ENCODE measurements around the gene MEGF6.

MEGF6 gene

GRCh38 chr1:3465935-3466321 is 145.4 kb downstream of the MEGF6 start:
- DNase-seq, result no peak

DNA sequence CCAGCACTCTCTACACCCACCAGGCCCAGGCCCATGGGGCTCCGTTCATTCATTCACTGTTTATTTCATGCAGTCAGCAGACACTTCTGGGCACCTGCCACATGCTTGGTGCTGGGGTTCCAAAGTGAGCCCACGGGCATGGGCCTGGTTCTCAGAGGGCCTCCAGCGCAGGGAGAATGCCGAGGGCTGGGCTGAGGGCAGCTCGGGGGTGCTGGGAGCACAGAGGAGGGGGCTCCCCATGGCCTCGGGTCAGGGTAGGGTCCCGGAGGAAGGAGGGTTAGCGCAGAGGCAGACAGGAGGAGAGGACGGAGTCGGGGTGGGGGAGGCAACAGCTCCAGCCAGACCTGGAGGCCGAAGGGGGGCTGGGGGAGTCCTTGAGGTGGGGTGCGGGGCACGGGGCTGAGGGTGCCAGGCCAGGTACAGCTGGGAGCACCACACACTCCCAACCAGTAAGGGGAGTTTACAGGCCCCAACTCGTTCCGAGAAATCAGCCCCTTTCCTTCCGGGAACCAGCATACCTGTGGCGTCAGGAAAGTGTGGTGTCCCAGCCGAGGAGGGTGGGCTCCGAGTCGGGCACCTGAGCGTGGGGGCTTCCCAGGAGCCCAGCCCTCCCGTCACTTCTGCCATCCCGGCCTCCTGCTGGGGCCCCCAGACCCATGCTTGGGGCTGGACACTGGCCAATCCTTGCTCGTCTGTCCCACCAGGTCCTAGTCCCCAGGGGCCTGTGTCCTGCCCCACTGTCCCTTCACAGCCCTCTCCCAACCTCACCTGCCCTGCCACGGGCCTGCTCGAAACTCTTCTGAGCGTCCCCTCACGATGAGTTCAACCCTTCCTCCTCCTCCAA is 146.0 kb downstream of the MEGF6 start:
- no peak for DNase-seq

DNA sequence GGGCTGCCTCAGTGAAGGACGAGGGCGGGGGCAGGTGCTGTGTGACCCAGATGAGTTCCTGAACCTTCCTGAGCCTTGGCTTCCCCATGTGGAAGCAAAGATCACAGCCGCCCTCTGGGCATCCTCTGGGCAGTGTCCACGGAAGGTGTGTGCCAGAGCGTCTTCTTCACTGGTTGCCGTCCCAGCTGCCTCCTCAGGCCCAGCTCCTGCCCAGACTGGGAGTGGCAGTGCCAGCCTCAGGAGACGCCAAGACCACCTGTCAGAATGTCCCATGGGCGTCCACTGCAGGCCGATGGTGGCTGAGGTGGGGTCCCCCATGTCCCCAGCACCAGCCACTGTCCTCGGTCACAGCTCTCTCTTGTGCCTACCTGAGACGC is 146.7 kb downstream of the MEGF6 start:
- no peak for DNase-seq

GRCh38 chr1:3463891-3464648 is 147.2 kb downstream of the MEGF6 start:
- no peak for DNase-seq

DNA sequence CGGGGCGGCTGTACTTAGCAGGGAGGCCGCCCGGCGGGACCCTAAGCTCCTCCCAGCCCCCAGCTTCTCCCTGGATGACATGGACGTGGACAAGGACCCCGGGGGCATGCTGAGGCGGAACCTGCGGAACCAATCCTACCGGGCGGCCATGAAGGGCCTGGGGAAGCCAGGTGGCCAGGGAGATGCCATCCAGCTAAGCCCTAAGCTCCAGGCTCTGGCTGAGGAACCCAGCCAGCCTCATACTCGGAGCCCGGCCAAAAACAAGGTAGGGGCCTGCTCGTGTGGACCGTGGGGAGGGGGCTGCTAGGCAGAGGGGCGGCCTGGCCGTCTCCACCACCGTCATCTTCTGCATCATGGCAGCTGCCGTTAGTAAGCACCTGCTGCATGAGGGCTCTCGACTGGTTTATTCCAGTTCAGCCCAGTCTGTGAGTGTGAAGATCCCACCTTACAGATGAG is 147.9 kb downstream of the MEGF6 start:
- DNase-seq, result no peak

DNA sequence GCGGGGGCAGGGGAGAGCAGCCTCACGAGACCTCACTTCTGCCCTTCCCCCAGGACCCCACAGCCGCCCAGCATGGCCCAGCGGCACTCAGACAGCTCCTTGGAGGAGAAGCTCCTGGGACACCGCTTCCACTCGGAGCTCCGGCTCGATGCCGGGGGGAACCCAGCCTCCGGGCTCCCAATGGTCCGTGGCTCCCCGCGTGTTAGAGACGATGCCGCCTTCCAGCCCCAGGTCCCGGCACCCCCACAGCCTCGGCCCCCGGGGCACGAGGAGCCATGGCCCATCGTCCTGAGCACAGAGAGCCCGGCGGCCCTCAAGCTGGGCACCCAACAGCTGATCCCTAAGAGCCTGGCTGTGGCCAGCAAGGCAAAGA is 148.3 kb downstream of the MEGF6 start:
- DNase-seq, result no peak

- DNase-seq, result no peak
These were observed 148.8 kb downstream of the MEGF6 start for GRCh38 chr1:3462356-3463012.

GRCh38 chr1:3461934-3462275 is 149.4 kb downstream of the MEGF6 start:
- no peak for DNase-seq

GRCh38 chr1:3461238-3461933 is 149.9 kb downstream of the MEGF6 start:
- DNase-seq, result no peak

DNA sequence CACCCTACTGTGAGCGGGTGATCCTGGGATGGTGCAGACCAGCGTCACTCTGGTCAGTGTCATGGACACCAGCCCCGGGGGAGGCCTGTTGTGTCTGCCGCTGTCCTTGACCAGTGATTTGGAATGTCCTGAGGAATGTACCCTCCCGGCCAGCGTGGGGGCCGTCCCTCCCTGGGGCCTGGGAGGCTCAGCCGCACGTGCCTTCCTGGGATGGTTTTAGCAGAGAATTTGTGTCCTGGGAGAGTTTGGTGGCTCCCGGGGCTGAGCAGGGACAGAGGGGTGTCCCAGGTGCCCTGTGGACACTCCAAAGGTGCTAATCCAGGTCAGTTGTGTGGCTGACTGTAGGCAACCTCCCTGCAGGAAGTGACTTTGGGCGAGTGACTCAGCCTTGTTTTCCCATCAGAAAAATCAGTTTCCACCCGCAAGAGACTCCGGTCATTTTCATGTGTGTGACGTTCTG is 150.6 kb downstream of the MEGF6 start:
- DNase-seq, result no peak

DNA sequence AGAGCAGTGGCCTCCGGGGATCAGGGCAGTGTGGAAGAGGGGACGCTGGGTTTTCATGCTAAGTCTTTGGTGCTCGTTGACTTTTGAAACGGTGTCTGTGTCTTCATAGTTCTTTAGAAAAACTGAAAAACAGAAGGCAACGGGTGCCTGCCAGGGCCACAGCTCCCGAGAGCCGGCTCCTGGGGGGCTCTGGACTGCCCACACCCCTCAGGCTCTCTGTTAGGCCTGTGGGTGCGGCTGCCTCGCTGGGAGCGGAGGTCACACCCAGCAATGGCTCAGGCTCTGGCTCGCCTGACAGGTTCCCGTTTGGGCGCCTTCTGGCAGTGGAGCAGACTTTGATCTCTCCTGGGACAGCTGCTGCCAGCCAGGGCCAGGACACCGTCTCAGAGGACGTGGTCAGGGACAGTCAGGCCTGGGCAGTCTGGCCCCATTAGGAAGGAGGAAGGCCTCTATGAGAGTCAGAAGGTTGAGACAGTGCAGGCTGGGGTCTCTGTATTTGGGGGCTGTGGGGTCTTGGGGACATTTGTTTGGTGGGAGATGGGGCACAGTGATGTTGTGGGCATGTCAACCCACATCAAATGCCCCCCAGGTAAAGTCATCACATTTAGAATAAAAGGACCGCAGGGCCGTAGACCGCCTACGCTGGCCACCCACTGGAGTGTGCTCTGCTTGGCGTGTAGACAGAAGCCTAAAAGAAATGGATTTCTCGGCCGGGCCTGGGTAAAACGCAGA is 151.2 kb downstream of the MEGF6 start:
- no peak for DNase-seq

GRCh38 chr1:3459051-3459908 is 152.0 kb downstream of the MEGF6 start:
- no peak for DNase-seq

DNA sequence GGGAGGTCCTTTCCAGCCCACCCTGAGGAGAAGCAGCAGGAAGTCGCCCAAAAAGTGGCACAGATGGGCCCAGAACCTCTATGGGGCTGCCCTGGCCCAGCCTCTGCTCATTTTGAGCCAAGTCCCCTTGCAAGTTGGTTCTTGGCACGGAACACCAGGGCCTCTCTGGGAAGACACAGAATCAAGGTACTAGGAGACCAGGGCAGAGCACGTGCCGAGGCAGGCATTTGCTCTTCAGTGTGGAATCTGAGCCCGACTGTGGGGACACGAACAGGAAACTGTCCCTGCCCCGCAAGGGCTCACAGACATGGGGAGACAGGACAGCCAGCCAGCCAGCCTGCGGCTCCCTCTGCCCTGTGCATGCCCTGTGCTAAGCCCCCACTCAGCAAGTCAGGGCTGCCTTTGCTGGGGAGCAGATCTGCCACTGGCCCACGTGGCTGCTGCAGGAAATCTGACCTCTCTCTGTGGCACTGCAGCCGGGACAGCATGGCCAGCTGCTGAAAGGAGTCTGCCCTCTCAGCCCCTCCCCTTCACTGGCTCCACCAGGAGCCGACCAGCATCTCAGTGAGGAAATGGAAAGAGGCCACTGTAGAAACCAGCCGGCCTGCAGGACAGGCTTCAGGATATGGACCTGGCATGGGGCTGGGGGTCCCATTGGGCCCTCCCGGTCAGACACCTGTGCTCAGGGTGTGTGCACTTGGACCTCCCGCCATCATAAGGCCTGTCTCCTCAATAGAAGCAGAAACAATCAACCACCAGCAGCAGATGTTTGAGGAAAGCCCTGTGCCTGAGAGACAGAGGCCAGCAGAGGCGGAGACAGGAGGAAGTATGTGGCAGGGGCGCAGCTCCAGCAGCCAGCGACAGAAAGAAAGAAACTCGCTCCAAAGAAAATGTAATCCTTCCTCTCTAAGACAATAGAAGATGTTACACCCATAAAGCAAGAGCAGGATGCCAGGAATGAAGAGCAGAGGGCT is 153.1 kb downstream of the MEGF6 start:
- DNase-seq, result no peak

DNA sequence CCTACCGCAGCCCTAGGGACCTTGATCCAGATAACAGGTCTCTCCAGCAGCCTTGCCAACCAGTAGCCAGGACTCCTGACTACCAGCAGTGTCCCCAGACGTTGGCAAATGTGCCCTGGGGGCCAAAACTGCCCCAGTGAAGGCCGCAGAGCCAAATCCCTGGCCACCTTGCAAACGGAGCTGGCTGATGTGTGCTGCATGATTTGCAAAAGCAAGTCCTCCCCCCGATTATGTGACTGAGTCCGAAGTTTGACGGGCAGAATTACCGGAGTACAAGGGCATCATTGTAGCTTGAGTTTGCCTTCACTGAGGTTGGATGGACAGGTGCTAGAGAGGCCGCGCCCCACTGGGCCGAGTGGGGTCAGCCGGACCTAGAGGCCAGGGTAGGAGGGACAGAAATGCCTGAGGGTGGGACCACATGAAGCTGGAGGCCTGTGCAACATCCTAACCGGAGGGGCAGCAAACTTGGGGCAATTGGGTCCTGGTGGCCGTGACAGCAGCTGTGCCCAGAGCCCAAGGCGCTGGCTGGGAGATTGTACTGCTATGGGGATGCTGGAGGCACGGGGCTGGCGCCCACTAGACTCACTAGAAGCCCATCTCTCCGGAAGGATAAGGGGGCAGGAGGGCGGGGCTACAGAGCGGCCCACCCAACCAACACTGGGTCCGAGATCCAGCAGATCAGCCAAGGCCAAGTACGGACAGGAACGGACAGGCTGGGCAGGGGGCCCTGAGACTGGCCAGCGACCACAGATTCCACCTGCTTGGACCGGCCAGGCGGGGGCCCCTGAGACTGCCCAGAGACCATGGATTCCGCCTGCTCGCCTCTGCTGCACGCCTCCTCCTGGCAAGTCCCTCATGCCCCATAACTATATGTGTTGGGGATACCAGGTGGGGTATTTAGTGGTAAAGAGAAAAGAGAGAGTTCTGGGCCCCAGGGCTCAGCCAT is 154.1 kb downstream of the MEGF6 start:
- no peak for DNase-seq

GRCh38 chr1:3456449-3456963 is 154.8 kb downstream of the MEGF6 start:
- DNase-seq, result no peak

- DNase-seq, result no peak
These were observed 155.4 kb downstream of the MEGF6 start for GRCh38 chr1:3455670-3456448.

DNA sequence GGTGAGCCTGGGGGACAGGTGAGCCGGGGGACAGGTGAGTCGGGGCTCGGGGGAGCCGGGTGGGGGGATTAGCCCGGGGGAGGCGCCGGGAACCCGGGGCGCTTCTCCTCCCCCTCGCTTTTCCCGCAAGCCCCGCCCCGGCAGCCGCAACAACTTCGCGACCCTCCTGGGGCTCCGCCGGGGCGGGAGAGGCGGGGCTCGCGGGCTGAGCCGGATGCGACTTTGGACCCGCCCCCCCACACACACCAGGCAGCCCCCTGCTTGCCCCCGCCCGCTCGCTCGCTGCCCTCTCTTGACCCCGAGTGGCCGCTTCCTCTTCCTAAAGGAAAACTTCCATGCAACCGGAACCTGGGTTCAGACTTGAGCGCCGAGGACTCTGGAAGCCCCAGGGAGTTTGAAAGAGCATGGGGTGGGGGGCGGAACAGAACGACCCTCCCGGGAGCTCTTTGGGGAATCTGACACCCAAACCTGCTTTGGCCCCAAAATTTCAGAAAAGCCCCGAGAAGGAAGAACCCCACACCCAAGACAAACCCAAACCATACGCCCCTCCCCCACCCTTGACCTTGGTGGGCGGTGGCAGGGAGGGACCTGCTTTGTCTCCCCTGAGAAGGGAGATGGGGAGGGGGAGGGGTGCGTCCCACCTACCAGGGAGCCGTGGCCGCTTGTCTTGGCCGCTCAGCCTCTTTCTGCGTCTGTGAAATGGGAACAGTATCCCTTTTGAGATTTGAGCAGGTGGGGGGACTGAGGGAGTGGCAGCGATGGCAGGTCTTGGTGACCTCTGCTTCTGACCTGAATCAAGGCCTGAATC is 156.3 kb downstream of the MEGF6 start:
- DNase-seq, result peak; percentile 42
